ENCODE measurements around the gene CTDSP1.
A peak's percentile ranks its signal among the peaks of the same experiment; 100 is the strongest.

CTDSP1 gene

DNA sequence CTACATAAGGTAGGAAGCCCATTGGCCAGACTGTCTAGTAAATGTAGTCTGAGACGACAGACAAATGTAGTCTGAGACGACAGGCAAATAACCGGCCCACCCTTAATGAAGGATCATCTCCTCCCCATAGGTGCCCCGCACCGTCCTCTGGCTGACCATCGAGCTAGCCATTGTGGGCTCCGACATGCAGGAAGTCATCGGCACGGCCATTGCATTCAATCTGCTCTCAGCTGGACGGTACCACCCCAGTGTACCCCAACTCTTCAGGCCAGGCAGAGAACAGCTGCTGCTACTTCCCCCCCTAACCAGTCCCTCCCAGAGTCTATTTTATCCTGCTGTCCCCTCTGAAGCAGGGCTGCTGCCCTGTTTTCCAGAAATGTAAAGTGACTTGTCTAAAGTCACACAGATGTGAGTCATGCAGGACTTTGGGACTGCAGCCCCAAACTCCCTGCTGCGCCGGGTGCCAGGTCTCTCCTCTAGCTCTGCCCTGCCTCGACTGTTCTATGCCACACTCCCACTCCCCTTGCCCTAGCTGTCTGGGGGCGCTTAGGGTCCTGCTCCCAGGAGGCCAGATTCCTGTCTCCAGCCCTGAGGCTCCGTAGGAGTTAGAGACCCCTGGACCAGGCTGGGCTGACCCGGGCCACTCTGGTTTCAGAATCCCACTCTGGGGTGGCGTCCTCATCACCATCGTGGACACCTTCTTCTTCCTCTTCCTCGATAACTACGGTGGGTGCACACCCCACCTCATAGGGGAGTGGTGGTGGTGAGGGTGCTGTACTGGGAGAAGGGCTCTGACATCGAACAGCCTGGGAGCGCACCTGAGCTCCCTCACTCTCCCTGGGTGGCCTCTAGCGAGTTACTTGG lies 12.9 kb upstream of the CTDSP1 start:
- peak overlapping the region; percentile 70 for H3K4me3 ChIP-seq (ENCODE audit: low read depth, low read length)

DNA sequence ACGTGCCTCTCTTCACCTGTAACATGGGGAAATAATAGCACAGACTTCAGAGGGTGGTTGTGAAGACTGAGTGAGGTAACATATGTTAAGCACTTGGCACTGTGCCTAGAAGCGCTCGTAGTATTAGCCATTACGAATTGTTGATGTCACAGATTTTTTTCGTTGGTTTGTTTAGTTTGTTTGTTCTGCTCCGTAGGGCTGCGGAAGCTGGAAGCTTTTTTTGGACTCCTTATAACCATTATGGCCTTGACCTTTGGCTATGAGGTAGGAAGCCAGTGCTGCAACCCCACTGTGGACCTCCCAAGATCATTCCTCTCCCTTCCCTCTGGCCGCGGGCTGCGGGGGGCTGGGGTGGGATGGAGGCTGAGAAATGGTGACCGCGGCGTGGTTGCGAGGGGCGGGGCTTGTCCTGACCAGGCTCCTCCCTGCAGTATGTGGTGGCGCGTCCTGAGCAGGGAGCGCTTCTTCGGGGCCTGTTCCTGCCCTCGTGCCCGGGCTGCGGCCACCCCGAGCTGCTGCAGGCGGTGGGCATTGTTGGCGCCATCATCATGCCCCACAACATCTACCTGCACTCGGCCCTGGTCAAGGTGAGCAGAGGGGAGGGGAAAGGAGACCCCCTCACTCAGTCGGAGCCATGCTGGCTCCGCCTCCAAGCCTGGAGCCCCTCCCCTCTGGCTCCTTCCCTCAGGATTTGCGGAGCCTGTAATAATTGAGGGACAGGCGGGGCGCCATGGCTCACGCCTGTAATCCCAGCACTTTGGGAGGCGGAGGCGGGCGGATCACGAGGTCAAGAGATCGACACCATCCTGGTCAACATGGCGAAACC lies 12.1 kb upstream of the CTDSP1 start:
- Histone ChIP-seq H3K4me3 (ENCODE audit: low read depth, low read length) (peak overlapping the region; percentile 70), H3K4me1 (ENCODE audit: control insufficient read depth, insufficient read depth, low read length) (peaks cover 4% of the 10 kb centered on the region), H3K9ac (ENCODE audit: low read depth, low read length) (peak overlapping the region; percentile 62), H3K9me3 (ENCODE audit: control insufficient read depth, insufficient read depth, low read length) (no peaks in the 10 kb centered on the region), H3K27me3 (ENCODE audit: control insufficient read depth, insufficient read depth, low read length) (peaks cover 36% of the 10 kb centered on the region), H3K36me3 (ENCODE audit: control insufficient read depth, insufficient read depth, low read length) (no peaks in the 10 kb centered on the region)

More for the DNA sequence above, 12.9 kb upstream of the CTDSP1 start:
- H3K9ac ChIP-seq (ENCODE audit: low read depth, low read length): no peak overlapping the region
- no peaks in the 10 kb centered on the region for H3K36me3 ChIP-seq (ENCODE audit: control insufficient read depth, insufficient read depth, low read length)
- H3K27me3 ChIP-seq (ENCODE audit: control insufficient read depth, insufficient read depth, low read length): peaks cover 43% of the 10 kb centered on the region
- peaks cover 4% of the 10 kb centered on the region for H3K4me1 ChIP-seq (ENCODE audit: control insufficient read depth, insufficient read depth, low read length)
- no peaks in the 10 kb centered on the region for H3K9me3 ChIP-seq (ENCODE audit: control insufficient read depth, insufficient read depth, low read length)

DNA sequence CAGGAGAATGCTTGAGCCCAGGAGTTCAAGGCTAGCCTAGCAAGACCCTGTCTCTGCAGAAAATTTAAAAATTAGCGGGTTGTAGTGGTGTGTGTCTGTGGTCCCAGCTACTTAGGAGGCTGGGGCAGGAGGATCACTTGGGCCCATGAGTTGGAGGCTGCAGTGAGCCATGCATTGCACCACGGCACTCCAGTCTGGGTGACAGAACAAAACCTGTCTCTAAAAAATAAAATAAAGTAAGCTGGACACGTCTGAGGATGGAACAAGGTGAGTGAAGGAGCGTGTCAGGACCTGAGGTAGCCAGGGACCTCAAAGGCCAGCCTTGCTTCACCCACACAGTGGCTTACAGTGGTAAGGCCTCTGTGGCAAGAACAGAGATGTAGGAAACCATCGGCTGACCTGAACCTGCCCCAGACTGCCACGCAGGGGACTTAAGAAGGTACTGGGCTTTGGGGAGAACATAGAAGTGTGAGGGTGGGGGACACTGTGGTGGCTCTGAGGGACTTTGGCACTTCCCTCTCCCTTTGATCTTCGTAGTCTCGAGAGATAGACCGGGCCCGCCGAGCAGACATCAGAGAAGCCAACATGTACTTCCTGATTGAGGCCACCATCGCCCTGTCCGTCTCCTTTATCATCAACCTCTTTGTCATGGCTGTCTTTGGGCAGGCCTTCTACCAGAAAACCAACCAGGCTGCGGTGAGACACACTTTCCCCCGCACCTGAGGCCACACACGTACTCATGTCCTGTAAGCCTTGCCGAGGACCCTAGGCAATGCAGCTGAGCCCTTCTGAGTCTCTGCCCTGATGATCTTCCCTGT lies 10.1 kb upstream of the CTDSP1 start:
- H3K9ac ChIP-seq (ENCODE audit: low read depth, low read length): no peak overlapping the region
- no peaks in the 10 kb centered on the region for H3K9me3 ChIP-seq (ENCODE audit: control insufficient read depth, insufficient read depth, low read length)
- H3K4me3 ChIP-seq (ENCODE audit: low read depth, low read length): no peak overlapping the region
- peaks cover 35% of the 10 kb centered on the region for H3K27me3 ChIP-seq (ENCODE audit: control insufficient read depth, insufficient read depth, low read length)
- no peaks in the 10 kb centered on the region for H3K36me3 ChIP-seq (ENCODE audit: control insufficient read depth, insufficient read depth, low read length)
- H3K4me1 ChIP-seq (ENCODE audit: control insufficient read depth, insufficient read depth, low read length): peaks cover 6% of the 10 kb centered on the region

DNA sequence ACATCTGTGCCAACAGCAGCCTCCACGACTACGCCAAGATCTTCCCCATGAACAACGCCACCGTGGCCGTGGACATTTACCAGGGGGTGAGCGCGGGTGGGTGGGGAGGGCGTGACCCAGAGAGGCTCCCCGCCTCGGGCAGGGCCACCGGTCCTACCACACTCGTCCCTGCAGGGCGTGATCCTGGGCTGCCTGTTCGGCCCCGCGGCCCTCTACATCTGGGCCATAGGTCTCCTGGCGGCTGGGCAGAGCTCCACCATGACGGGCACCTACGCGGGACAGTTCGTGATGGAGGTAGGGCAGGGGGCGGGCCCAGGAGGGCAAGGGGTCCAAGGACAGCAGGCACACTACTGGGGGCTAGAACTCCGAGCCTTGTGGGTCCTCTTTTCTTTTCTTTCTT lies 8.5 kb upstream of the CTDSP1 start:
- Histone ChIP-seq H3K9me3 (ENCODE audit: control insufficient read depth, insufficient read depth, low read length) (no peaks in the 10 kb centered on the region), H3K9ac (ENCODE audit: low read depth, low read length) (no peak overlapping the region), H3K4me1 (ENCODE audit: control insufficient read depth, insufficient read depth, low read length) (peaks cover 6% of the 10 kb centered on the region), H3K27me3 (ENCODE audit: control insufficient read depth, insufficient read depth, low read length) (peaks cover 27% of the 10 kb centered on the region), H3K36me3 (ENCODE audit: control insufficient read depth, insufficient read depth, low read length) (no peaks in the 10 kb centered on the region), H3K4me3 (ENCODE audit: low read depth, low read length) (no peak overlapping the region)

DNA sequence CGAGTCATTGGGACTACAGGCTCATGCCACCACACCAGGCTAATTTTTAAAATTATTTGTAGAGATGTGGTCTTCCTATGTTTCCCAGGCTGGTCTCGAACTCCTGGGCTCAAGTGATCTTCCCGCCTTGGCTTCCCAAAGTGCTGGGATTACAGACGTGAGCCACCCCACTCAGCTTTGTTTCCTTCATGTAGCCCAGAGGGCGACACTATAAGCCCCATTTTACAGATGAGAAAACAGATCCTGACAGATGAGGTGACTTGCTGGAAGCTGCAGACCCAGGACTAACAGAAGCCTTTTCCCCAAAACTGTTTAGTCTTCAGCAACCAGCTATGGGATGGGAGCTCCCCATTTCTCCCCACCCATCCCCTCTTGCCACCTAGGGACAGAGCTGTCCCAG lies 7.2 kb upstream of the CTDSP1 start:
- Histone ChIP-seq H3K4me3 (ENCODE audit: low read depth, low read length) (no peak overlapping the region), H3K9me3 (ENCODE audit: control insufficient read depth, insufficient read depth, low read length) (no peaks in the 10 kb centered on the region), H3K36me3 (ENCODE audit: control insufficient read depth, insufficient read depth, low read length) (no peaks in the 10 kb centered on the region), H3K4me1 (ENCODE audit: control insufficient read depth, insufficient read depth, low read length) (peaks cover 2% of the 10 kb centered on the region), H3K27me3 (ENCODE audit: control insufficient read depth, insufficient read depth, low read length) (peaks cover 26% of the 10 kb centered on the region), H3K9ac (ENCODE audit: low read depth, low read length) (no peak overlapping the region)

DNA sequence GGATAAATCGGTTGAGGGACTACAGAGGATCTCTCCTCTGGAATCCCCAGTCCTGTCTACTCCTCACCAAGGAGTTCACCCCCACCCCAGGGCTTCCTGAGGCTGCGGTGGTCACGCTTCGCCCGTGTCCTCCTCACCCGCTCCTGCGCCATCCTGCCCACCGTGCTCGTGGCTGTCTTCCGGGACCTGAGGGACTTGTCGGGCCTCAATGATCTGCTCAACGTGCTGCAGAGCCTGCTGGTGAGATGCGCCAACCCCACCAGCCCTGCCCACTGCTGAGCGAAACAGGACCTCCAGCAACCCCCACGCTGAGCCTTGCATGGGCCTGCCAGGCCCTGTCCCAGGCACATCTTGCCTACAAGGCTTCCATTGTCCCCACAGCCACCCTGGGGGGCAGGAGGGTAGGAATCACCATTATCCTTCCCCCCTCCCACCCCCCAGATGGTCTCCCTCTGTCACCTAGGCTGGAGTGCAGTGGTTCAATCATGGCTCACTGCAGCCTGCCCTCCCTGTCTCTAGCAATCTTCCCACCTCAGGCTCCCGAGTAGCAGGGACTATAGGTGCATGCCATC lies 6.7 kb upstream of the CTDSP1 start:
- Histone ChIP-seq H3K4me1 (ENCODE audit: control insufficient read depth, insufficient read depth, low read length) (peaks cover 4% of the 10 kb centered on the region), H3K9me3 (ENCODE audit: control insufficient read depth, insufficient read depth, low read length) (no peaks in the 10 kb centered on the region), H3K9ac (ENCODE audit: low read depth, low read length) (no peak overlapping the region), H3K27me3 (ENCODE audit: control insufficient read depth, insufficient read depth, low read length) (peaks cover 31% of the 10 kb centered on the region), H3K36me3 (ENCODE audit: control insufficient read depth, insufficient read depth, low read length) (no peaks in the 10 kb centered on the region), H3K4me3 (ENCODE audit: low read depth, low read length) (no peak overlapping the region)

DNA sequence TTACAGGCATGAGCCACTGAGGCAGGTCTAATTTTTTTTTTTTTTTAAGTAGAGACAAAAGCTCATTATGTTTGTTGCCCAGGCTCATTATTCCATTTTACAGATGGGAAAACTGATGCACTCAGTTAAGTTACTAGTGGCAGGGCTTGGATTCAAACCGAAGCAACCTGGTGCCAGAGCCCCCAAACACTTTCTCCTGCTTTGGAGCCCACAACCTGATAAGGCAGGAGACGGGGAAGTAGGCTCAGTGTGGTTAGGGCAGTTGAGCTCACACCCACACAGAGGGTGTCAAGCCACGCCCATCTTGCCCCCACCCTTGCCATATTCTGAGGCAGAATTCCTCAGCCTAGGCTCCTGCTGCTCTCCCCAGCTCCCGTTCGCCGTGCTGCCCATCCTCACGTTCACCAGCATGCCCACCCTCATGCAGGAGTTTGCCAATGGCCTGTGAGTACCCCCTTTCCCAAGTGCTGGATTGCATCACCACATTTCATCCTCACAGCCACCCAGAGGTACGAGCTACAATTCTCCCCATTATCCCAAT lies 5.8 kb upstream of the CTDSP1 start:
- no peak overlapping the region for H3K4me3 ChIP-seq (ENCODE audit: low read depth, low read length)
- no peaks in the 10 kb centered on the region for H3K36me3 ChIP-seq (ENCODE audit: control insufficient read depth, insufficient read depth, low read length)

DNA sequence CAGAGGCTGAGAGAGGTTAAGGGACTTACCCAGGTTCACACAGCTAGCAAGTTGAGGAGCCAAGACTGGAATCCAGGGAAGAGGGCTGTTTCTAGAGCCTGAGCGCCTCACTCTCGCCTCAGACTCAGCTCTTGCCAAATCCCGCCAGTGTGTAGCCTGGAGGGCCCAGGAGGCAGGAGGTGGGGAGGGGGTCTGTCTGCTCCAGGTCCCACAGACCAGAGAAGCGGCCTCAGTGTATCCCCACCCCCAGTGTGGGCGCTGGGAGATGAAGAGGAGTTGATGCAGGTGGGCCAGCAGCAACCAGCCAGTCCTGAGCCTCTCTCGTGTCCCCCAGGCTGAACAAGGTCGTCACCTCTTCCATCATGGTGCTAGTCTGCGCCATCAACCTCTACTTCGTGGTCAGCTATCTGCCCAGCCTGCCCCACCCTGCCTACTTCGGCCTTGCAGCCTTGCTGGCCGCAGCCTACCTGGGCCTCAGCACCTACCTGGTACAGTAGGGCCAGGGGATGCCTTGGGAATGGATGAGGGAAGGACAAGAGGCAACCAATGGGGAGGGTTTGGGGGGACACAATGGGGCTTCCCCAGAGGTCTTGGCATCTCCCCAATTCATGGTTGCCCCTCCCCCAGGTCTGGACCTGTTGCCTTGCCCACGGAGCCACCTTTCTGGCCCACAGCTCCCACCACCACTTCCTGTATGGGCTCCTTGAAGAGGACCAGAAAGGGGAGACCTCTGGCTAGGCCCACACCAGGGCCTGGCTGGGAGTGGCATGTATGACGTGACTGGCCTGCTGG lies 5.2 kb upstream of the CTDSP1 start:
- Histone ChIP-seq H3K9me3 (ENCODE audit: control insufficient read depth, insufficient read depth, low read length) (no peaks in the 10 kb centered on the region), H3K9ac (ENCODE audit: low read depth, low read length) (no peak overlapping the region), H3K27me3 (ENCODE audit: control insufficient read depth, insufficient read depth, low read length) (peaks cover 42% of the 10 kb centered on the region), H3K4me3 (ENCODE audit: low read depth, low read length) (no peak overlapping the region), H3K36me3 (ENCODE audit: control insufficient read depth, insufficient read depth, low read length) (no peaks in the 10 kb centered on the region), H3K4me1 (ENCODE audit: control insufficient read depth, insufficient read depth, low read length) (peaks cover 4% of the 10 kb centered on the region)

More for the DNA sequence above, 5.8 kb upstream of the CTDSP1 start:
- Histone ChIP-seq H3K4me1 (ENCODE audit: control insufficient read depth, insufficient read depth, low read length) (peaks cover 4% of the 10 kb centered on the region), H3K27me3 (ENCODE audit: control insufficient read depth, insufficient read depth, low read length) (peaks cover 38% of the 10 kb centered on the region), H3K9ac (ENCODE audit: low read depth, low read length) (no peak overlapping the region), H3K9me3 (ENCODE audit: control insufficient read depth, insufficient read depth, low read length) (no peaks in the 10 kb centered on the region)

DNA sequence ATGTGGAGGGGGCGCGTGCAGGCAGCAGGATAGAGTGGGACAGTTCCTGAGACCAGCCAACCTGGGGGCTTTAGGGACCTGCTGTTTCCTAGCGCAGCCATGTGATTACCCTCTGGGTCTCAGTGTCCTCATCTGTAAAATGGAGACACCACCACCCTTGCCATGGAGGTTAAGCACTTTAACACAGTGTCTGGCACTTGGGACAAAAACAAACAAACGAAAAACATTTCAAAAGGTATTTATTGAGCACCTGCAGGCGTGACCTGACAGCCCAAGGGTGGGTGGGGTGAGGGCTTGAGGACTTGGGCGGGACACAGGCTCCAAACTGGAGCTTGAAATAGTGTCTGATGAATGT lies 4.6 kb upstream of the CTDSP1 start:
- peak overlapping the region; percentile 90 for H3K4me3 ChIP-seq (ENCODE audit: low read depth, low read length)

DNA sequence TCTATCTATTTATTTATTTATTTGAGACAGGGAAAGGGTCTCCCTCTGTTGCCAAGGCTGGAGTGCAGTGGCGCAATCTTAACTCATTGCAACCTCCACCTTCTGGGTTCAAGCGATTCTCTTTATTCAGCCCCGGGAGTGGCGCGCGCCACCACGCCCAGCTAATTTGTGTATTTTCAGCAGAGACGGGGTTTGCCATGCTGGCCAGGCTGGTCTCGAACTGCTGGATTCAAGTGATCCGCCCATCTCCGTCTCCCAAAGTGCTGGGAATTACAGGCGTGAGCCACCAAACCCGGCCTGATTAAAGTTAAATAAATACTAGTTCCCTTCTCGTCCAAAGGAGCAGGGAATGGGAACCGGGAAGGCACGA lies 4.2 kb upstream of the CTDSP1 start:
- Histone ChIP-seq H3K36me3 (ENCODE audit: control insufficient read depth, insufficient read depth, low read length) (no peaks in the 10 kb centered on the region), H3K9me3 (ENCODE audit: control insufficient read depth, insufficient read depth, low read length) (no peaks in the 10 kb centered on the region), H3K4me1 (ENCODE audit: control insufficient read depth, insufficient read depth, low read length) (peaks cover 4% of the 10 kb centered on the region), H3K27me3 (ENCODE audit: control insufficient read depth, insufficient read depth, low read length) (peaks cover 40% of the 10 kb centered on the region), H3K9ac (ENCODE audit: low read depth, low read length) (peak overlapping the region; percentile 24), H3K4me3 (ENCODE audit: low read depth, low read length) (peak overlapping the region; percentile 90)

More for the DNA sequence above, 4.6 kb upstream of the CTDSP1 start:
- H3K27me3 ChIP-seq (ENCODE audit: control insufficient read depth, insufficient read depth, low read length): peaks cover 40% of the 10 kb centered on the region
- peaks cover 4% of the 10 kb centered on the region for H3K4me1 ChIP-seq (ENCODE audit: control insufficient read depth, insufficient read depth, low read length)
- no peaks in the 10 kb centered on the region for H3K36me3 ChIP-seq (ENCODE audit: control insufficient read depth, insufficient read depth, low read length)
- no peak overlapping the region for H3K9ac ChIP-seq (ENCODE audit: low read depth, low read length)
- H3K9me3 ChIP-seq (ENCODE audit: control insufficient read depth, insufficient read depth, low read length): no peaks in the 10 kb centered on the region

Measured in iPS-15b (cell line).